Caki2 (cell line): Measurements from ENCODE around the gene PCNT. TPM values are rescaled to one million over a fixed set of nuclear protein-coding genes. Genes with fewer than 3 reads are reported as not detected.
"Not testable (repeated sequence)": the region's sequence is repeated elsewhere in the genome, so short reads cannot be mapped to it uniquely, and the experiment has no call there.

ENCODE experiments used
- DNase-seq: peaks from one replicate; pipeline ENCODE4 v3.0.0-alpha.2; 2015; ENCODE audit warnings: low read depth
- in situ Hi-C: cut with HindIII; loops from 2 replicates; pipeline ENCODE4 v1.10.0; 2016; ENCODE audit warnings: low sequenced_read_pairs, low pct_unique_long_range_greater_than_20kb, mixed read lengths
- total RNA-seq: library from RNA; depleted of rRNA; stranded (reverse); fragments of >200 nt; shearing (Covaris generic); gene quantifications from 2 replicates; pipeline ENCODE4 v1.2.3, GENCODE V29; 2014; ENCODE audit warnings: low replicate concordance

PCNT gene
- total RNA-seq, 1 experiment from 2014 or later: 8.5 TPM

- DNase-seq: no peak
- in situ Hi-C loops: no loop called here
These were observed 47.5 kb downstream of the PCNT start for GRCh38 chr21:46371204-46372013.

GRCh38 chr21:46372014-46372485 is 48.1 kb downstream of the PCNT start:
- no peak for DNase-seq
- in situ Hi-C loops: no loop called here

GRCh38 chr21:46372947-46373346 is 49.0 kb downstream of the PCNT start:
- in situ Hi-C loops, DNase-seq: not testable (repeated sequence)

- in situ Hi-C loops: no loop called here
- no peak for DNase-seq
These were observed 50.9 kb downstream of the PCNT start for GRCh38 chr21:46374761-46375389.

GRCh38 chr21:46375560-46376230 is 51.7 kb downstream of the PCNT start:
- in situ Hi-C loops: no loop called here

GRCh38 chr21:46376231-46376628 is 52.3 kb downstream of the PCNT start:
- in situ Hi-C loops: no loop called here
- no peak for DNase-seq

More at GRCh38 chr21:46375560-46376230, 51.7 kb downstream of the PCNT start:
- no peak for DNase-seq

GRCh38 chr21:46376856-46377453 is 53.0 kb downstream of the PCNT start:
- in situ Hi-C loops: no loop called here
- no peak for DNase-seq

GRCh38 chr21:46377789-46378188 is 53.8 kb downstream of the PCNT start:
- no peak for DNase-seq
- in situ Hi-C loops: no loop called here

- no peak for DNase-seq
- in situ Hi-C loops: no loop called here
These were observed 55.1 kb downstream of the PCNT start for GRCh38 chr21:46379105-46379504.

GRCh38 chr21:46379691-46380090 is 55.7 kb downstream of the PCNT start:
- in situ Hi-C loops: no loop called here
- DNase-seq: no peak

GRCh38 chr21:46381541-46381940 is 57.6 kb downstream of the PCNT start:
- DNase-seq: no peak
- in situ Hi-C loops: no loop called here

- in situ Hi-C loops: no loop called here
- no peak for DNase-seq
These were observed 60.6 kb downstream of the PCNT start for GRCh38 chr21:46384556-46384955.

GRCh38 chr21:46385846-46386733 is 62.1 kb downstream of the PCNT start:
- in situ Hi-C loops: no loop called here
- no peak for DNase-seq

- DNase-seq: no peak
These were observed 62.8 kb downstream of the PCNT start for GRCh38 chr21:46386734-46387088.

GRCh38 chr21:46388206-46388880 is 64.4 kb downstream of the PCNT start:
- in situ Hi-C loops: no loop called here

More at GRCh38 chr21:46386734-46387088, 62.8 kb downstream of the PCNT start:
- in situ Hi-C loops: no loop called here

GRCh38 chr21:46388896-46389295 is 64.9 kb downstream of the PCNT start:
- in situ Hi-C loops: no loop called here
- no peak for DNase-seq

More at GRCh38 chr21:46388206-46388880, 64.4 kb downstream of the PCNT start:
- no peak for DNase-seq
